CD4-positive, alpha-beta T cell treated with Interleukin-4 for 4 hours (primary cell): ENCODE results near the gene S1PR3.

Source experiments
- DNase-seq: peaks from one replicate; pipeline ENCODE4 v3.0.0-alpha.2; 2020

Gene S1PR3

GRCh38 chr9:89010526-89011111, 19.4 kb downstream of the S1PR3 start:
- DNase-seq: no peak

- no peak for DNase-seq
These were observed 20.4 kb downstream of the S1PR3 start for GRCh38 chr9:89011683-89012082.

- no peak for DNase-seq
These were observed 21.2 kb downstream of the S1PR3 start for GRCh38 chr9:89012294-89013042.

- no peak for DNase-seq
These were observed 22.4 kb downstream of the S1PR3 start for GRCh38 chr9:89013660-89014059.

GRCh38 chr9:89014153-89014552, 22.9 kb downstream of the S1PR3 start:
- DNase-seq: no peak

GRCh38 chr9:89015336-89015735, 24.1 kb downstream of the S1PR3 start:
- DNase-seq: no peak

GRCh38 chr9:89020754-89021153, 29.5 kb downstream of the S1PR3 start:
- no peak for DNase-seq

GRCh38 chr9:89021154-89021803, 30.0 kb downstream of the S1PR3 start:
- no peak for DNase-seq

- DNase-seq: no peak
These were observed 30.9 kb downstream of the S1PR3 start for GRCh38 chr9:89022001-89022759.

- DNase-seq: no peak
These were observed 31.6 kb downstream of the S1PR3 start for GRCh38 chr9:89022902-89023301.

- no peak for DNase-seq
These were observed 32.5 kb downstream of the S1PR3 start for GRCh38 chr9:89023740-89024139.

GRCh38 chr9:89024727-89025126, 33.5 kb downstream of the S1PR3 start:
- no peak for DNase-seq

GRCh38 chr9:89025553-89025952, 34.3 kb downstream of the S1PR3 start:
- DNase-seq: no peak

- DNase-seq: no peak
These were observed 35.6 kb downstream of the S1PR3 start for GRCh38 chr9:89026876-89027275.

- DNase-seq: no peak
These were observed 38.5 kb downstream of the S1PR3 start for GRCh38 chr9:89029788-89030187.

GRCh38 chr9:89032173-89032572, 40.9 kb downstream of the S1PR3 start:
- no peak for DNase-seq

- DNase-seq: no peak
These were observed 41.4 kb downstream of the S1PR3 start for GRCh38 chr9:89032661-89033060.

- DNase-seq: no peak
These were observed 45.1 kb downstream of the S1PR3 start for GRCh38 chr9:89036383-89036782.

- peak; percentile 17 for DNase-seq
These were observed 45.6 kb downstream of the S1PR3 start for GRCh38 chr9:89036891-89037290.

GRCh38 chr9:89037346-89037745, 46.1 kb downstream of the S1PR3 start:
- no peak for DNase-seq

GRCh38 chr9:89037891-89038290, 46.6 kb downstream of the S1PR3 start:
- DNase-seq: no peak

GRCh38 chr9:89038382-89039103, 47.3 kb downstream of the S1PR3 start:
- no peak for DNase-seq

GRCh38 chr9:89039104-89039465, 47.8 kb downstream of the S1PR3 start:
- no peak for DNase-seq
